ENCODE data around the gene FXYD3.

GRCh38 chr19:35074426-35075201, 41.0 kb upstream of the FXYD3 start:
- TF ChIP-seq CTCF (conservative IDR thresholded peaks at IDR 0.05; ENCODE audit: low read length) (no peak), EZH2phosphoT487 (IDR thresholded peaks at IDR 0.05; ENCODE audit: borderline replicate concordance, low read depth, low read length) (no peak)

Measured in OCI-LY7 (cell line).